ENCODE measurements around the gene ZNRD2. TPM values are rescaled to one million over a fixed set of nuclear protein-coding genes. Genes with fewer than 3 reads are reported as not detected.

Gene ZNRD2
- total RNA-seq, 1 experiment from 2014 or later = 70.9 TPM

GRCh38 chr11:65606876-65607613, 36.8 kb downstream of the ZNRD2 start (continued):
- TF ChIP-seq CTCF (IDR thresholded peaks at IDR 0.05) (no peak), ZNF281 (CRISPR knock-in tag; IDR thresholded peaks at IDR 0.05) (peak; percentile 95), SOX15 (CRISPR knock-in tag; IDR thresholded peaks at IDR 0.05) (no peak), ELF4 (CRISPR knock-in tag; IDR thresholded peaks at IDR 0.05; ENCODE audit: low read depth) (peak; percentile 97), E2F5 (CRISPR knock-in tag; IDR thresholded peaks at IDR 0.05) (peak; percentile 98), ZNF138 (CRISPR knock-in tag; conservative IDR thresholded peaks at IDR 0.05) (peak; percentile 98), CREB1 (CRISPR knock-in tag; IDR thresholded peaks at IDR 0.05) (peak; percentile 98), PRRX2 (CRISPR knock-in tag; IDR thresholded peaks at IDR 0.05) (no peak), ZNF232 (CRISPR knock-in tag; IDR thresholded peaks at IDR 0.05) (peak; percentile 99), KAT7 (CRISPR knock-in tag; IDR thresholded peaks at IDR 0.05; ENCODE audit: borderline replicate concordance) (no peak; the same call in 1 of the 2 replicates), ZNF423 (CRISPR knock-in tag; IDR thresholded peaks at IDR 0.05) (no peak), ESRRA (CRISPR knock-in tag; IDR thresholded peaks at IDR 0.05; ENCODE audit: borderline replicate concordance) (peak; percentile 98), RELA (CRISPR knock-in tag; IDR thresholded peaks at IDR 0.05; ENCODE audit: borderline replicate concordance) (peak; percentile 99), CDX4 (CRISPR knock-in tag; IDR thresholded peaks at IDR 0.05; ENCODE audit: borderline replicate concordance) (no peak), NFE2L1 (CRISPR knock-in tag; IDR thresholded peaks at IDR 0.05) (peak; percentile 97), ZMAT4 (CRISPR knock-in tag; IDR thresholded peaks at IDR 0.05) (no peak), TP53 (CRISPR knock-in tag; IDR thresholded peaks at IDR 0.05) (peak; percentile 99), ZNF396 (CRISPR knock-in tag; IDR thresholded peaks at IDR 0.05; ENCODE audit: borderline replicate concordance) (no peak), FOXP1 (CRISPR knock-in tag; IDR thresholded peaks at IDR 0.05; ENCODE audit: borderline replicate concordance) (peak; percentile 99), ATF2 (CRISPR knock-in tag; IDR thresholded peaks at IDR 0.05; ENCODE audit: borderline replicate concordance, low read depth) (peak; percentile 90), ZNF671 (CRISPR knock-in tag; IDR thresholded peaks at IDR 0.05) (no peak), SP1 (CRISPR knock-in tag; conservative IDR thresholded peaks at IDR 0.05) (peak; percentile 97), ATF6 (CRISPR knock-in tag; IDR thresholded peaks at IDR 0.05) (0 out of 2 replicates have a peak, but pooled peaks have one; percentile 68), ATF1 (CRISPR knock-in tag; IDR thresholded peaks at IDR 0.05) (peak; percentile 98), GRHL2 (CRISPR knock-in tag; IDR thresholded peaks at IDR 0.05; ENCODE audit: insufficient replicate concordance, severe bottlenecking) (no peak), IRF1 (CRISPR knock-in tag; IDR thresholded peaks at IDR 0.05) (peak; percentile 96), ZNF121 (CRISPR knock-in tag; IDR thresholded peaks at IDR 0.05) (no peak), IRF2 (CRISPR knock-in tag; IDR thresholded peaks at IDR 0.05; ENCODE audit: borderline replicate concordance, low read depth) (peak; percentile 95)
